HG02678 (cell line): ENCODE results near the gene EIF4G2.
A peak's percentile ranks its signal among the peaks of the same experiment; 100 is the strongest.
"Not testable (repeated sequence)": the region's sequence is repeated elsewhere in the genome, so short reads cannot be mapped to it uniquely, and the experiment has no call there.

Experiments used
- ATAC-seq: cut with Tn5 transposase; IDR thresholded peaks from one replicate; pipeline ENCODE4 v1.9.1; 2021; ENCODE audit warnings: mild to moderate bottlenecking, moderate library complexity; ENCODE audit not compliant: unreplicated experiment

EIF4G2 gene

DNA sequence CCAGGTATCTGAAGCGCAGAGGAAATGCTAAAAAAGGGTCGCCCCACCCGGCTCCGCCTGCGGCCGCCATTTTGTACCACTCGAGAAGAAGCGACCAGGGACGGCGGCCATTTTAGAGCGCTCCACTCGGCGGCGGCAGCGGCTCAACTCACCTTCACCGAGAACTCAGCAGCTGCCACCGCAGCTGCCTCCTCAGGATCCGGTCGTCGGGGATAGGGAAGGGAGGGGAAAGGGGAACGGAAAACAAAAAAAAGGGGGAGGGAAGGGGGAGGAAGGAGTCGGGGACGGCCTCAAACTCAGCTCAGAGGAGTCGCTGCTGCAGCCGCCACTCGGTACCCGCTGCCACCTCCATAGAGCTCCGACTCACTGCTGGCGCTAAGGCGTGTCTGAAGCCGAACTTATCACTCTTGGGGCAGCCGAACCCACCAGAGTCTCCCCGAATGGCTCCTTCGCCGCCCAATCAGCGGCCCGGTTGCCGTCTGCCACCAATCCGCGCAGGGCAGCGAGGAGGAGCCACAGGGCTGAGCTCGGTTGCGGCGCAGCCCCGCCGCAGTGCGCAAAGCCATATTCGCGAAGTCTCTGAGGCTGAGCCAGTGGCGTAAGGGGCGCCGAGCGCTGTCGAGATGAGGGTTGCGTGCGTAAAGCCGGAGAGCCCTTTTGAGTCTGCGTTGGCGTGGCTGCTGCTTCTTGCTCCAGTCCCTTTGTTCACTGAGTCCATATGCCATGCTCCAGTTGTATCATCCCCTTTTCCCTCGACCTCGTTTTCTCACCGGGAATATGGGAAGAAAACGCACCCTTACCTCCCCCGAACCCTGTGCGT lies at the start of gene EIF4G2:
Gene EIF4G2 (minus strand): TSS at position 374 of the 820 bp plus-strand sequence.
- peak; percentile 92 for ATAC-seq

DNA sequence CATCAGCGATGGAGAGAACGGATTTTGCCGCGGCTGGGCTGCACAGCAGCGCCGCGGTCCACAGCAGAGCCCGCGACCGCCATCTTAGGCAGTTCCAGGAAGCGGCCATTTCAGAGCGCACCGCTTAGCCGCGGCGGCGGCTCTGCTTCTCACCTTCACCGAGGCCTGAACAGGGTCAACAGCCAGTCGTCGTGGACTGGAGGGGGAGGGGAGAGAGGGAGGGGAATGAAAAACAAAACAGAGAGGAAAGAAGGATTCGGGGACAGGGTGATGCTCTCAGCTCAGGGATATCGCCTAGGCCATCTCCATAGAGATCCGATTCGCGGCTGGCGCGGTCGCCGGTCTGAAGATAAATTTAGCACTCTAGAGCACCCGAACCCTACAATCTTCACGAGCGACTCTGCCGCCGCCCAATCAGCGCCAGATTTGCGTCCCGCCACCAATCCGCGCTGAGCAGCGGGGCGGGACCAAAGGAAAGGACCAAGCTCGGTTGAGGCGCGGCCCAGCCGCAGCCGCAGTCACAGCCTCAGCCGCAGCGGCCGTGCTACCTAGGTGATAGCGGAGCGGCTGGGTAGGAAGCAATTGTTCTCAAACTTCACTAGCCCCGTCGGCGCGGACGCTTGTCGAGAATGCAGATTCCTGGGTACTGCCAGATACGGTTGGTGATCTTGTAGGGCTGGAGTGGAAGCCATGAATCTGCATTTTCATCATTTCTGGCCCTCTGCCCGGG lies 49.1 kb upstream of the EIF4G2 start, which contains the start of gene ZBED5:
Gene ZBED5 (minus strand): TSS at position 345 of the 730 bp plus-strand sequence. CDS start 3,108 bp downstream, outside the sequence.
- peak; percentile 92 for ATAC-seq

DNA sequence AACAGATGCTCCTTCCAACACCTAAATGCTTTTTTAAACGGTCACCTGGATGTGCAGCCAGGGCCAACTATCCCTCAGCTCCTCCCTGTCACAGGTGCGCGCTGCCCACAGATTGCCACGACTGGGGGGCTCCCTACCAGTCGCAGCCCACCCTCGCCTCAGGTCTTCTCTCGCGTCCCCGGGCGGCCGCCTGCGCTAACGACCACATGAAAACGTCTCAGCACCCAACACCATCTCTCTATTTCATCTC lies 48.7 kb upstream of the EIF4G2 start:
- ATAC-seq: peak; percentile 13

DNA sequence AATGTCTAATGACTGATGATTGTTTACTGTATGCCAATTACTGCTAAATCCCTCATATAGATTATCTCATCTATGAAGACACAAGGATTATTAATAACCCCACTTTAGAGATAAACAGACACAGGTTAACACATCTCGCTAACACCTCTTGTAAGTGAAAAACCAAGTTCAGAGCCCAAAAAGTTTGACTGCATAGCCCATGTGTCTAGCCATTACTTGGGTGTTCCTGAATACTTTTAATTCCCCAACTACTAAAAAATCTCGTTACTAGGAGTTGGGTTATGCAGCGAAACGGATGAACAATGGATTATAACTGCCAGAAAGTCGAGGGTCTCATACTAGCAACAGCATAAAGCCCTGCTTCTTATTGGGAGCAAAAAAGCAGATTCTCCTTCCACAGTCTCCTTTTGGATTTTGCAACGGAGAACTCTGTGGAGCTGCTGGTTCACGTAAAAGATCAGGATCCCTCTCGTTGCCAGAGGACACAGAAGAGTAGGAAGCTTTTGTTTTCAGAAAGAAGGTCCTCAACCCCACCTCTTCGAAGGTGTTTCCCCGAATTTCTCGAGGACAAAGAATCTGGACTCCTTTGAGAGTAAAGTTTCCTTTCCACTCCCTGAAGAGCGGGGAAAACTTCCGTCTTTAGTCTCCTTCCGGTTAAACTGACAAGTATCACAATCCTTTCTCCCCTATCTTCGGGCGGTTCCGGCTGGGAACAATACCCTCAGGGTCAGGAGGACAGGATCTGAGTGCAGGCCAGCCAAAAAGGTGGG lies 48.1 kb upstream of the EIF4G2 start:
- ATAC-seq: peak; percentile 0

DNA sequence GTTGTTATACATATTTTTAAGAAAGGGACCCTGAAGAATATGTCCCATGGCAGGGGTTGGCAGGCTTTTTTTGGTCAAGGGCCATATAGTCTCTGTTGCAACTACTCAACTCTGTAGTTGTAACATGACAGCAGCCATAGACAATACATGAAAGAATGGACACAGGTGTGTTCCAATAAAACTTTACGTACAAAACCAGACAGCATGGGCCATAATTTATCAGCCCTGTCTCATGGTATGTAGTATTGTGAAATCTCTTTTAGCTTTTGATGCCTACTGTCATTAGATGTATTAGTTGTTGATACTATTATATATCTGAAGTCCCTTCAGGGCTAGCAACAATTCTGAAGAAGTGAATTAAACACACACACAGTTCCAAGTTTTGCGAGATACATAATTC lies 46.6 kb upstream of the EIF4G2 start:
- no peak for ATAC-seq

DNA sequence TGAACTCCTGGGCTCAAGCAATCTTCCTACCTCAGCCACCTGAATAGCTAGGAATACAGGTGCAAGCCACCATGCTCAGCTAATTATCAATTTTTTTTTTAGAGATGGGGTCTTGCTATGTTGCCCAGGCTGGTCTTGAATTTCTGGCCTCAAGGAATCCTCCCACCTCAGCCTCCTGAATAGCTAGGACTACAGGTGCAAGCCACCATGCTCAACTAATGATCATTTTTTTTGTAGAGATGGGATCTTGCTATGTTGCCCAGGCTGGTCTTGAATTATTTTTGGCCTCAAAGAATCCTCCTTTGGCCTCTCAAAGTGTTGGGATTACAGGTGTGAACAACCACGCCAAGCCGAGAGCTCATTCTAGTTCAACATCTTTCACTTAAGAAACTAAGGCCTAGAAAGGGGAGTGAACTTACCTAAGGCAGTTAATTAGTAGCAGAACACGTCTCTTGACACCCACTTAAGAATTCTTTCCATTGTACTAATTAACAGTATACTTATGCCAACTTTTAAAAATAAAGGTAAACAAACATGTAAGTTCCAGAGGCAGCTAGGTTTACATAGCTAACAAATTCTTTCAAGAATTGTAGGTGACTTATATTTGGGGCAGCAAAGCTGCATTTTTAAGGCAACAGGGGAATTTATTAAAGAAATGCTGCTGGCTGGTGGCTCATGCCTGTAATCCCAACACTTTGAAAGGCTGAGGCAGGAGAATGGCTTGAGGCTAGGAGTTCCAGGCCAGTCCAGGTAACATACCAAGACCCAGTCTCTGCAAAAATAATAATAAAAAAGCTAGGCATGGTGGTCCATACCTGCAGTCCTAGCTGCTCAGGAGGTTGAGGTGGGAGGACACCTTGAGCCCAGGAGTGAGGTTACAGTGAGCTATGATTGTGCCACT lies 39.5 kb upstream of the EIF4G2 start:
- no peak for ATAC-seq

DNA sequence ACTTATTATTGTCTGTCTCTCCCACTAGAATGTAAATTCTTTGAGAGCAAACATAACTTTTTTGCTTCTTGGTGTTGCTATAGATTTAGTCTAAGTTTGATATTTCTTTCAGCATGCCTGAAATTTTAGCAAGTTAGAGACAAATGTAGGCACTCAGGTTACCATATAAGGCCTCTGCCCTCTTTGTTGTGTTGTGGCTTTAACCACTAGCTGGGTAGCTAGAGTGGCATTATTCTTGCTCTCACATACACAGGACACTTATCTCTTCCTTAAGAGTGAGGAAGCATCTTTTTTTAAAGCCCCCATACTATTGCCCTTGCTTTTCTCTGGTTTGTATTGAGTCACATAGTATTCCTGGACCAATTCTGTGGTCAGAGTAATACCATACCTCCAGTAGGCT lies 37.9 kb upstream of the EIF4G2 start:
- no peak for ATAC-seq

DNA sequence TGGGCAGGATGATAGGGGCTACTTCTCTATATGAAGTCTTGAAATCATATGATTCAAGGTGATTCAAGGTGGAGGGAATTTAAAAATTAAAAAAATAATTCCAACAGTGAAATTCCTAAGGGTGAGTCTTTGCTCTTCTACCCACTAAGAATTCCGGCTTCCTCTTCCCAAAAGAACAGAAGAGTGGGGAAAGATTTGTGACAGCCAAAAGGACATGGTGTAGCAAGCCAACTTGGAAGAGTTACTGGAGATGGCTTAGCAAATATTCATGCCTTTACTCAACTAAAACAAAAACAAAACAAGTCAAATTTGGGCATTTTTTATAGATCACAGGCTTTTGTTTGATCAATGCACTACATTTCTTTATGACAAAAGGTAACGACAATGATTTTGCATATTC lies 36.9 kb upstream of the EIF4G2 start:
- no peak for ATAC-seq

DNA sequence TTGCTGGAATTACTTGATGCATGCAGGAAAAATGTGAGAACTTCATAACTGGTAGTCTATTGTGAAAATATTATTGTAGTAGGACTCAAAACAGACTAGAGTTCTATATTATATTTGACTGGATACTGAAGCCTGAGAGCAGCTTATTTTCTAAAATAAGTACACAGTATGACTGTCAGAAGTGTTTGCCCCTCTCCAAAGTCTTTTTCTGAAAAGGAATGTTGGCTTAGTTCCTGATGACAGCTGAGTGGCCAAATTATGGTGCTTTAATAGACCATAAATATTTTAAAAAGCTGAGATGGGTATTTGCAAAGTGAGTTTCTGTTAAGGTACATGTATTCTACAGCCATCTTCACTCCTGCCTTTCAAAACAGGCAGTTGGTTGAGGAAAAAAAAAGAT lies 36.1 kb upstream of the EIF4G2 start:
- no peak for ATAC-seq

DNA sequence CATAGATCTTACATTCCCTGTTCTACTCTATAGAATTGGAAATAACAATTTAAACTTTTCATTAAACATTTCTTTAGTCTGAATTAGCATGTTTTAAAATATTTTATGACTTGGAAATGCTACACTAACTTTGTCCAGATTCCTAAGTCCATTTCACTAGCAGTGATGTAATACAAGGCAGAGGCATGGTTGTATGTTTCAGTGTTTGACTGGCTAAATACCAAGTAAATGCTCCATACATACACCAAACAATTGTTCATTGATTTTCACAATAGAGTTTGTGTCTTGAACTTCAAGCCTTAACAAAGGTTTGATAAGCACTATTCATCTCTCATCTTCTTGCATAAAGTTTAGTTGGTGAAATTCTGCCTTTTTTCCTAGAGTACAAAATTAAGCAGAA lies 35.6 kb upstream of the EIF4G2 start:
- no peak for ATAC-seq

DNA sequence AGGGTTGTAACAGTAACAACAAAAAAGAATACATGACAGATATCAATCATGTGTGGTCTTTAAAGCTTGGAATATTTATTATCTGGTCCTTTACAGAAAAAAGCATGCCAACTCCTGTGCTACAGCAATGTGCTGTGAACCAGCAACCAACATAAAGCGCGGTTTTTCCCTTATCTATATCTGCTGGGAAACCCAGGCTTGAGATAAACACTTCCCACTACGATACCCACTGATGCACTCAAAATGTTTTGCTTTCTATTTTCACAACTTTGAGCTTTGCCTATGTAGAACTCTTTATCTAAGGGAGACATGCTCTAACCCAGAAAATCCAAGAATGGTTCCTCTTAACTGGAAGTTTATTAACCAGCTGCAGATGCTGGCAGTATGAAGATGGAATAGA lies 30.2 kb upstream of the EIF4G2 start:
- ATAC-seq: no peak

DNA sequence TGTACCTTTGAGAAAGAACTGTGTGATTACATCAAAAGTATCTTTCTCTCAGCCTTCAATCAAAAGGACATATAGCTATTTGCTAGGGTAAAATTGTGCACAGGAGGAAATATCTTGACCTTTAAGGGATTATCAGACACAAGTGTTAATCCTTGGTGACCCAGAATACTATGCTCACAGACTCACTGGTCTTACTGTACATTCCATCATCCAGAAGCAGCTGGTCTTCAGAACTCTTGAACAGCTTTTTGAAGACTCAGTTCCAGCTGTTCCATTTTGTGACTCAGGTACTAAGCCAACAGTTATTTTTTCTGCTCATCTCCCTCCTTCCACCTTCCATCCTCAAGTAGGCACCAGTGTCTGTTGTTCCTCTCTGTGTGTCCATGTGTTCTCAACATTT lies 29.4 kb upstream of the EIF4G2 start:
- ATAC-seq: no peak

DNA sequence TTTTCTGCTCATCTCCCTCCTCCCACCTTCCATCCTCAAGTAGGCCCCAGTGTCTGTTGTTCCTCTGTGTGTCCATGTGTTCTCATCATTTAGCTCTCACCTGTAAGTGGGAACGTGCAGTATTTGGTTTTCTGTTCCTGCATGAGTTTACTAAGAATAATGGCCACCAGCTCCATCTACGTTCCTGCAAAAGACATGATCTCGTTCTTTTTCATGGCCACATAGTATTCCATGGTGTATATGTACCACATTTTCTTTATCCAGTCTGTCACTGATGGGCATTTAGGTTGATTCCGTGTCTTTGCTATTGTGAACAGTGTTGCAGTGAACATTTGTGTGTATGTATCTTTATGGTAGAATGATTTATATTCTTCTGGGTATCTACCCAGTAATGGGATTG lies 28.2 kb upstream of the EIF4G2 start:
- not testable (repeated sequence) for ATAC-seq

DNA sequence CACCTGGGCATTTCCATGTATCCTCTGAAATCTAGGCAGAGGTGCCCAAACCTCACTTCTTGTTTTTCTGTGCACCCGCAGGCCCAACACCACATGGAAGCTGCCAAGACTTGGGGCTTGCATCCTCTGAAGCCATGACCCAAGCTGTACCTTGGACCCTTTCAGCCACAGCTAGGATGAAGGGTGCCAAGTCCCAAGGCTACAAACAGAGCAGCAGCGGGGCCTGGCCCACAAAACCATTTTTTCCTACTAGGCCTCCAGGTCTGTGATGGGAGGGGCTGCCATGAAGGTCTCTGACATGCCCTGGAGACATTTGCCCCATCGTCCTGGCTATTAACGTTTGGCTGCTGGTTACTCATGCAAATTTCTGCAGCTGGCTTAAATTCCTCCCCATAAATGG lies 20.4 kb upstream of the EIF4G2 start:
- no peak for ATAC-seq

DNA sequence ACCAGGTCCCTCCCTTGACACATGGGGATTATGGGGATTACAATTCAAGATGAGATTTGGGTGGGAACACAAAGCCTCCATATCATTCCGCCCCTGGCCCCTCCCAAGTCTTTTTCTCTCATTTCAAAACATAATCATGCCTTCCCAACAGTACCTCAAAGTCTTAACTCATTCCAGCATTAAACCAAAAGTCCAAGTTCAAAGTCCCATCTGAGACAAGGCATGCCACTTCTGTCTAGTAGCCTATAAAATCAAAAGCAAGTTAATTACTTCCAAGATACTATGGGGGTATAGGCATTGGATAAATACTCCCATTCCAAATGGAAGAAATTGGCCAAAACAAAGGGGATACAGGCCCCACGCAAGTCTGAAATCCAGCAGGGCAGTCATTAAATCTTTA lies 19.7 kb upstream of the EIF4G2 start:
- ATAC-seq: no peak

DNA sequence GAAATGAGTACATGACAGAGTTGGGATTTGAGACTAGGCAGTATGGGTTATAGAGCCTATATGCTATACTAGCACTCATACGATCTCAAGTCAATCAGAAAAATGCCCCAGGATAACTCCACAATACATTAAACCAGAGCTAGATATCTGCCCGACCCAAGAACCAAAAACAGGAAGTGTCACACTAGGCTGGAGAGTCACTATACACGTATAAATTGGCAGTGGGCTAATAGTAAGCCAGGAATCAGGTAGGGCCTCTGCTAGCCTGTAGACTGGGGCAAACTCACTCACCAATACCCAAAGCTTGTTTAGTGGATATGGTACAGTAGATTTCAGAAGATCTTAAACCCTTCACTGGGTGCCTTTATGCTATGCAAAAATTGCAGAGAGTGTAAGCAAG lies 16.2 kb upstream of the EIF4G2 start:
- ATAC-seq: peak; percentile 62

DNA sequence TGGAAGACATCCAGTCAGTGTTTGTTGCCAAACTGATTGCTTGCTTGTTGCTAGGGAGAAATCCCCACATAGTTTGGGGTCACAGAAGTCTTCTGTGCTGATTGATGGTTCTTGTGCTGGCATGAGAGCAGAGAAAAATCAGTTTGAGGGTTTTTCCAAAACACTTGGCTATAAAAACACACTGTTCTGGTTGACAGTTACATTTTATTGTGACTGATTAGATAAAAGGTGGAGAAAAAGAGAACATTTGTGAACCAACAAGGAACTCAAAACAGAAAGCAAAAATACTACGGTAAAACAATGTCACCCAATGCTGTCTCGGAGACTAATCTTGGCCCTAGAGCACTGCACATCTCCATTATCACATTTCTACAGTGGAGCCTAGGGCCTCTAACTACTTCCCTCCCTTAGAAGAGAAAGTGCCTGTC lies 14.4 kb upstream of the EIF4G2 start:
- ATAC-seq: no peak

DNA sequence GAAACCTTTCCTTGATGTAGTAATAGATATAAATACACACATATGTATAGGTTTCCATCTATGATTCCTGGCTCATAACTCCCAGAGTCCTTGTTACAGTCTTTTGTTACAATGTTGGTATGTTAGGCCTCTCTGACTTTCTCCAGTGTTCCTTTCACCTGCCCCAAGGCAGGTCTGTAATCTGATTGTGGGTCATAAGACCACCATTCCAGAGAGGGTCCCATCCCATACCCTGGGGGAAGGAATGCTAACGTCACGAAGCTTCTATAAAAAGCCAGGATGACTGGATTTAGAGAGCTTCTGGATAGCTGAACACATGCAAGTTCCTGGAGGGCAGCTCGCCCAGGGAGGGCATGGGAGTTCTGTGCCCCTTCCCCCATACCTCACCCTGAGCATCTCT lies 13.8 kb upstream of the EIF4G2 start:
- ATAC-seq: not testable (repeated sequence)

DNA sequence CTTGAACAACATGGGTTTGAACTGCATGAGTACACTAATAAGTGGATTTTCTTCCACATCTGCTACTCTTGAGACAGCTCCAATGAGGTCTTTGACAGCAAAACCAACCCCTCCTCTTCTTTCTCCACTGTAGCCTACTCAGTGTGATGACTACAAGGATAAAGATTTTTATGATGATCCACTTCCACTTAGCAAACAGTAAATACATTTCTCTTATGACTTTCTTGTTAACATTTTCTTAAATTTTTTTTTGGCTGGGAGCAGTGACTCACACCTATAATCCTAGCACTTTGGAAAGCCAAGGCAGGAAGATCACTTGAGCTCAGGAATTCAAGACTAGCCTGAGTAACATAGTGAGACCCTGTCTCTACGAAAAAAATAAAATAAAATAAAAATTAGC lies 9.9 kb upstream of the EIF4G2 start:
- no peak for ATAC-seq

DNA sequence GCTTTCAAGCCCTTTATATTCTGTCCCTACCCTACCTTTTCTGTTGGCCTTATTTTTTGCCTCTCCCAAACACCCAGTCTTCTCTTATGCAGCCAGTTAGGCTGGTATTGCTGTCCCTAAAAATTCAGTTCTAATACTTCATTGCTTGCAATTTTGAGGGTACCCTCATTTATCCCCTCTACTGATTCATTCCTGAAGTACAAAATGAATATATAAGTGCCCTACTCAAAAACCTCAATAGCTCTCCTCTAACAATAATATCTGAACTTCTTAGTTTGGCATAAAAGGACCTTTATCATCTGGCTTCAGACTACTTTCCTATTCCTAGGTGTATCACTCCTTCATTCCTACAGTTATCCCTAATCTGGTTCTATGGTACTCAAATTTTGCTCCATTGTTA lies 5.2 kb upstream of the EIF4G2 start:
- no peak for ATAC-seq
